Uterine smooth muscle cell (primary cell): Measurements from ENCODE around the gene DYNC2LI1. TPM values are rescaled to one million over a fixed set of nuclear protein-coding genes. Genes with fewer than 3 reads are reported as not detected.

Experiments
- total RNA-seq: library from RNA; depleted of rRNA; stranded (reverse); fragments of >200 nt; gene quantifications from 2 replicates; pipeline ENCODE4 v1.2.3, GENCODE V29; 2014

The DYNC2LI1 gene
- total RNA-seq = 24.8 and 28.0 TPM in 2 replicates

GRCh38 chr2:43773876-43774613, at the start of gene DYNC2LI1:
DYNC2LI1 (plus strand) TSS chr2:43774039; CDS start chr2:43774139, 100 bp downstream.

DNA sequence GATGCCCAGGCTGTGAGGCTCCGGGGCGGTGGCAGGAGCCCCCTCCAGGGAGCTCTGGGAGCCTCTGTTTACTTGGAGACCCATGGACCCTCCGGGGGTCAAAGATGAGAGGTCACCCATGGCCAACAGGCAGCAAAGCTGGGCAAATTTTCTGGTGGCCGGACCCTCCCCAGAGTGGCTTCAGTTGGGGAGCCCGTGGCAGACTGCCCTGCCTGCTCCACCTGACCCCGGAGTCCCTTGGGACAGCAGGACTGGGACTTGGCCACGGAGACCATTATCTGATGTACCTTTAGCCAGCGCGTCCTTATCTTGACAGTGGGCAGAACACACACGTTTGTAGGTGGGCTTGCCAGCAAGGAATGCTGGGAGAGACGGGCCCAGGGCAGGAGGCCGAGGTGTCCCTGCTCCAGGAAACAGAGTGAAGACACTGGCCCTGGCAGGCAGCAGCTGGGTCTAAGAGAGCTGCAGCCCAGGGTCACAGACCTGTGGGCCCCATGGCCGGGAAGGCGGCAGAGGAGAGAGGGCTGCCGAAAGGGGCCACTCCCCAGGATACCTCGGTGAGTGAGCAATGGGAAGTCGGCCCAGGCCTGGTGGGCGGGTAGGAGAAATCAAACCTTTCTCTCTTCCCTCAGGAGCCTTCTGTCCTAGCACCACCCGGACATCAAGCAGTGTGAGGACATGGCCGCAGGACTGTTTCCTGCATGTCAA, 64.9 kb downstream of the DYNC2LI1 start, which contains the start of the genes ABCG5 and ABCG8:
TSS of gene ABCG5 (minus strand) at position 280 of the 708 bp plus-strand sequence. CDS start at position 120, 160 bp downstream.
TSS of gene ABCG8 (plus strand) at position 412 of the 708 bp plus-strand sequence. CDS start at position 495, 83 bp downstream.

Other genes starting within 250 kb of the DYNC2LI1 start
- 30.4 and 33.6 TPM in 2 replicates for gene THADA, start 178.0 kb upstream of the DYNC2LI1 start, total RNA-seq
- gene PLEKHH2, start 136.8 kb upstream of the DYNC2LI1 start, total RNA-seq = 11.7 and 20.6 TPM in 2 replicates
- 0.50 and 2.0 TPM in 2 replicates for gene C1GALT1C1L, start 97.6 kb upstream of the DYNC2LI1 start, total RNA-seq
- not detected in 2 replicates for gene ABCG5, start 64.8 kb downstream of the DYNC2LI1 start, total RNA-seq
- gene ABCG8, start 64.9 kb downstream of the DYNC2LI1 start, total RNA-seq = not detected in 2 replicates
- 76.1 and 87.0 TPM in 2 replicates for gene LRPPRC, start 221.9 kb downstream of the DYNC2LI1 start, total RNA-seq